Osteoblast (primary cell): ENCODE measurements around the gene DNAH10. TPM values are rescaled to one million over a fixed set of nuclear protein-coding genes. Genes with fewer than 3 reads are reported as not detected.
A peak's percentile ranks its signal among the peaks of the same experiment; 100 is the strongest.

ENCODE experiments used
- DNase-seq: peaks from one replicate; pipeline ENCODE4 v3.0.0; 2011; ENCODE audit warnings: low spot score, mixed read lengths; ENCODE audit not compliant: insufficient read length; ENCODE audit errors: missing footprints
- H2AFZ ChIP-seq: 2 replicates; pipeline ENCODE4 v1.6.0; 2011; ENCODE audit warnings: mild to moderate bottlenecking, low read length
- H3K27ac ChIP-seq: 2 replicates; pipeline ENCODE4 v1.5.1; 2011; ENCODE audit warnings: mild to moderate bottlenecking, low read depth, low read length, moderate library complexity
- H3K27me3 ChIP-seq: 2 replicates; pipeline ENCODE4 v1.6.0; 2012; ENCODE audit warnings: mild to moderate bottlenecking, control low read depth, inconsistent platforms, low read length, moderate library complexity; ENCODE audit not compliant: insufficient read depth
- H3K36me3 ChIP-seq: 2 replicates; pipeline ENCODE4 v1.5.1; 2011; ENCODE audit warnings: mild to moderate bottlenecking, low read length, control low read depth, moderate library complexity; ENCODE audit not compliant: insufficient read depth
- H3K4me1 ChIP-seq: 2 replicates; pipeline ENCODE4 v1.5.1; 2011; ENCODE audit warnings: mild to moderate bottlenecking, low read length, control low read depth, moderate library complexity; ENCODE audit not compliant: insufficient read depth
- H3K4me2 ChIP-seq: 2 replicates; pipeline ENCODE4 v1.6.0; 2011; ENCODE audit warnings: mild to moderate bottlenecking, low read length; ENCODE audit not compliant: insufficient read depth
- H3K4me3 ChIP-seq: fragments of 200-600 bp; sonication (generic); 3 replicates; pipeline ENCODE4 v1.5.1; 2012; ENCODE audit warnings: mild to moderate bottlenecking, low read length, inconsistent platforms; ENCODE audit not compliant: insufficient read depth
- H3K79me2 ChIP-seq: 2 replicates; pipeline ENCODE4 v1.6.0; 2012; ENCODE audit warnings: mild to moderate bottlenecking, low read length, control low read depth, inconsistent platforms; ENCODE audit not compliant: insufficient read depth
- H3K9me3 ChIP-seq: 2 replicates; pipeline ENCODE4 v1.5.1; 2011; ENCODE audit warnings: low read depth, low read length, control low read depth
- H4K20me1 ChIP-seq: 2 replicates; pipeline ENCODE4 v1.6.0; 2012; ENCODE audit warnings: mild to moderate bottlenecking, low read length, control low read depth; ENCODE audit not compliant: insufficient read depth
- CTCF ChIP-seq: IDR thresholded peaks from 2 replicates; pipeline ENCODE4 v1.5.1; 2011; ENCODE audit warnings: mild to moderate bottlenecking, low read depth, low read length, moderate library complexity; ENCODE audit errors: extremely low read depth
- total RNA-seq: library from RNA; depleted of rRNA; stranded (reverse); fragments of >200 nt; gene quantifications from 2 replicates; pipeline ENCODE4 v1.2.3, GENCODE V29; 2012

DNAH10 gene
- total RNA-seq, 1 donor, result 0.72 TPM

DNA sequence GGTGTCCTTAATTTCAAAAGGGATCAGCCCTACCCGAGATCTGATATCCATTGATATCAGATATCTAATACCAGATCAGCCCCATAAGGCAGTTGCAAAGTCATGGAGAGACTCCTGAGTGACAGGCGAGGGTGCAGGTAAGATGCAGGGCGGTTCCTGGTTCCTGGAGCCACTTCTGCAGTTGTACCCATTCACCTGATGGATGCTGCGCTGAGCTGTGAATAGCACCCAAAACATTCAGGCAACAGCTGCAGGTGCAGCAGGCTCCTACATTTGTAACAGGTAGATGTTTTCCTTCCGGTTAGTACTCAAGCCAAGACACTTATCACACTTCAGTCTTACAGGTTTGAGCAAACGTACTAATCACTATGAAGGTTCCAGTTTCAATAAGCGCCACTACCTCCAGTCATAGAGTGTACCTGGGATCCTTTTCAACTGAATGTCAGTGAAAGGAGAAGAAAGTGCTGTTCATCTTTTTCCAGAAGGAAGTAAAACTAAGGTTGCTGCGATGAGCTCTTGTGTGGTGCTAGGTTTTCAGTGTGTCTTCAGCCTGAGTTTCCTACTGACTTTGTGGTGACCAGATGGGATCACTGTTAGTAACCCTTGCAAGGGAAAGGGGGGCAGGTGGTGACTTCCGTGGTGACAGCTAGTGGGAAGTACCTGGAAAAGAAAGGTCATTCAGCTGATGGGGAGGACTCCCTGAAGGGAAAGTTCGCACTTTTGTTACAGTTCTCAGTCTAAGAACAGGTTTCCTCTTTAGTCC, 48.1 kb upstream of the DNAH10 start:
- Histone ChIP-seq H3K79me2 (peaks cover 36% of the 10 kb centered on the region), H3K4me1 (peaks cover 12% of the 10 kb centered on the region), H3K36me3 (no peaks in the 10 kb centered on the region), H3K27me3 (no peaks in the 10 kb centered on the region), H4K20me1 (peaks cover 3% of the 10 kb centered on the region), H2AFZ (no peak overlapping the region), H3K4me3 (peak overlapping the region; percentile 95), H3K4me2 (peak overlapping the region; percentile 99), H3K9me3 (no peaks in the 10 kb centered on the region), H3K27ac (no peak overlapping the region)
- TF ChIP-seq CTCF, result no peak
- DNase-seq, result no peak

- Histone ChIP-seq H3K9me3 (no peaks in the 10 kb centered on the region), H3K36me3 (peaks cover 7% of the 10 kb centered on the region), H3K79me2 (peaks cover 36% of the 10 kb centered on the region), H4K20me1 (peaks cover 3% of the 10 kb centered on the region), H3K27ac (no peak overlapping the region), H2AFZ (no peak overlapping the region), H3K4me3 (no peak overlapping the region), H3K4me1 (peaks cover 12% of the 10 kb centered on the region), H3K27me3 (no peaks in the 10 kb centered on the region), H3K4me2 (peak overlapping the region; percentile 36)
- DNase-seq, result peak; percentile 82
- TF ChIP-seq CTCF, result no peak
Measured at GRCh38 chr12:123715195-123715594, 46.9 kb upstream of the DNAH10 start.

DNA sequence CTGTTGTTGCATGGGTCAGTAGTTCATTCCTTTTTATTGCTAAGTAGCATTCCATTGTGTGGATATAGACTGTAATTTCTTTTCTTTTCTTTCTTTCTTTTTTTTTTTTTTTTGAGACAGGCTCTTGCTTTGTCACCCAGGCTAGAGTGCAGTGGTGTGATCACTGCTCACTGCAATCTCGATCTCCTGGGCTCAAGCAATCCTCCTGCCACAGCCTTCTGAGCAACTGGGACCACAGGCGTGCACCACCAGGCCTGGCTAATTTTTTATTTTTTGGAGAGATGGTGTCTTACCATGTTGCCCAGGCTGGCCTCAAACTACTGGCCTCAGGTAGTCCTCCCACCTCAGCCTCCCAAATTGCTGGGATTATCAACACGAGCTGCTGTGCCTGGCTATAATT, 44.8 kb upstream of the DNAH10 start:
- TF ChIP-seq CTCF, result no peak
- H3K4me2 ChIP-seq, result no peak overlapping the region
- peaks cover 3% of the 10 kb centered on the region for H4K20me1 ChIP-seq
- H2AFZ ChIP-seq, result no peak overlapping the region
- no peak overlapping the region for H3K4me3 ChIP-seq
- H3K79me2 ChIP-seq, result peaks cover 35% of the 10 kb centered on the region
- no peaks in the 10 kb centered on the region for H3K9me3 ChIP-seq
- no peaks in the 10 kb centered on the region for H3K27me3 ChIP-seq
- peak overlapping the region; percentile 5 for H3K27ac ChIP-seq
- peaks cover 20% of the 10 kb centered on the region for H3K36me3 ChIP-seq
- no peak for DNase-seq
- peaks cover 12% of the 10 kb centered on the region for H3K4me1 ChIP-seq

DNA sequence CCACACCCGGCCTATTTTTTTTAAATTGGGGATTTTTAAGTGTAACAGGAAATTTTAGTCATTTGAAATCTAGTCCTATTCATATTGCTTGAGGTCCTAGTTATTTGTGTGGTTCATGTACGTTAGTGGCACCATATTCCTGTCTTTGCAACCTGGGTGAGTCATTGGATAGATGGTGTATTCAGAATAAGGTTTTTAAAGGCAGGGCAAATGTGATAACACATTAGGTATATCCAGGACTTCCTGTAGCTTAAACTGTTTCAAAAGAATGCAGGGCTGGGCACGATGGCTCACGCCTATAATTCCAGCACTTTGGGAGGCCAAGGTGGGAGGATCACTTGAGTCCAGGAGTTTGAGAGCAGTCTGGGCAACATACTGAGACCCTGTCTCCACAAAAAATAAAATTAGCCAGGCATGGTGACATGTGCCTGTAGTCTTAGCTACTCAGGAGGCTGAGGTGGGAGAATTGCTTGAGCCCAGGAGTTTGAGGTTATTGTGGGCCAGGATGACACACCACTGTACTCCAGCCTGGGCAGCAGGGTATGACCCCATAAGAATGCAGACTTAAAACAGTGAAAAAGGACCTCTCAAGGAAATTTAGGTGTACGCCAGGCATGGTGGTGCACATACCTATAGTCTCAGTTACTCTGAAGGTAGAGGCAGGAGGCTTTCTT, 41.8 kb upstream of the DNAH10 start:
- H4K20me1 ChIP-seq, result no peaks in the 10 kb centered on the region
- peaks cover 9% of the 10 kb centered on the region for H3K79me2 ChIP-seq
- no peak for DNase-seq
- H3K9me3 ChIP-seq, result no peaks in the 10 kb centered on the region
- TF ChIP-seq CTCF, result no peak
- H2AFZ ChIP-seq, result no peak overlapping the region
- H3K36me3 ChIP-seq, result peaks cover 30% of the 10 kb centered on the region
- no peaks in the 10 kb centered on the region for H3K27me3 ChIP-seq
- H3K27ac ChIP-seq, result no peak overlapping the region
- H3K4me1 ChIP-seq, result no peaks in the 10 kb centered on the region
- no peak overlapping the region for H3K4me3 ChIP-seq
- H3K4me2 ChIP-seq, result no peak overlapping the region
